Measurements from ENCODE around the gene CCNI.
"Not testable (repeated sequence)": the region's sequence is repeated elsewhere in the genome, so short reads cannot be mapped to it uniquely, and the experiment has no call there.

The CCNI gene

GRCh38 chr4:77080806-77081205 is 5.0 kb upstream of the CCNI start:
- DNase-seq = not testable (repeated sequence)

GRCh38 chr4:77079281-77079680 is 3.5 kb upstream of the CCNI start:
- DNase-seq = no peak

DNA sequence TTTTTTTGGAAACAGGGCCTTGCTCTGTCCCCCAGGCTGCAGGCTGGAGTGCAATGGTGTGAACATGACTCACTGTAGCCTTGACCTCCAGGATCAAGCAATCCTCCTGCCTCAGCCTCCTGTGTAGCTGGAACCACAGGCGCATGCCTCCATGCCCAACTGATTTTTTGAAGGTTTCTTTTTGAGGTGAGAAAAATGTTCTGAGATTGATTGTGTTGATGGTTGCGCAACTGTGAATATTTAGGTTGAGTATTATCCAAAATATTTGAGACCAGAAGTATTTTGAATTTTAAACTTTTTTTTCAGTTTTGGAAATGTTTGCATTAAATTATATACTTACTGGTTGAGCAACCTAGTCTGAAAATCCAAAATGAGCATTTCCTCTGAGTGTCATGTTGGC is 2.6 kb upstream of the CCNI start:
- DNase-seq = no peak

DNA sequence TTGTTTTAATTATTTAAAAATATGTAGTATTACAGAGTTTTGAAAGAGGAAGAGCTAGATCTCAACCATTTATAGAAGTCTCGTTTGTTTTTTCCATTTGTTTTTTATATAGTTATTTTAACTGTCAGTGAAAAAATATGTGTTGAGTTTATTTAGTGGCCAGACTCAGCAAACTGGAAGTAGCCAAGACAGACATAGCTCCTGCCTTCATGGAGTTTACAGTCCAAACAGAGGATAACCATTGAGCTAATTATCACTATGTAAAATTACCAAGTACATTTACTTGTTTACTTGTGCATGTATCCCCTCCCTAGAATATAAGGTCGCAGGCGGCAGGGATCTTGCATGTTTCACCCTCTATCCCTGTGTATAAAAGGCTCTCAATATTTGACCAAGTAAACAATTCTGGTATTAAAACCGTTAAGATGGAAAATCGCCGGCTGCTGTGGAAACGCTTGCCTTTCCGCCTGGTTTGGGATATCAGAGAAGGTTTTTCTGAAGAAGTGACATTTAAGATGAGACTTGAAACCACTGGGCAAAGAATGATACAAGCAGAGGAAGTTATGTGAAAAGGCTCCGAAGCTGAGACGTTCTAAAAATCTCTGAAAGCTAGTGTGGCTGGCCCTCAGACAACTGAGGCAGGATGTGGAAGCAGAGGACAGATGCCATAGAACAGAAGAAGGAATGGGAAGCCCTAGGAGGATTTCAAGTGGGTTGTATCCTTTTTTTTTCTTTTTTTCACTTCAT is 1.3 kb upstream of the CCNI start:
- DNase-seq = no peak

DNA sequence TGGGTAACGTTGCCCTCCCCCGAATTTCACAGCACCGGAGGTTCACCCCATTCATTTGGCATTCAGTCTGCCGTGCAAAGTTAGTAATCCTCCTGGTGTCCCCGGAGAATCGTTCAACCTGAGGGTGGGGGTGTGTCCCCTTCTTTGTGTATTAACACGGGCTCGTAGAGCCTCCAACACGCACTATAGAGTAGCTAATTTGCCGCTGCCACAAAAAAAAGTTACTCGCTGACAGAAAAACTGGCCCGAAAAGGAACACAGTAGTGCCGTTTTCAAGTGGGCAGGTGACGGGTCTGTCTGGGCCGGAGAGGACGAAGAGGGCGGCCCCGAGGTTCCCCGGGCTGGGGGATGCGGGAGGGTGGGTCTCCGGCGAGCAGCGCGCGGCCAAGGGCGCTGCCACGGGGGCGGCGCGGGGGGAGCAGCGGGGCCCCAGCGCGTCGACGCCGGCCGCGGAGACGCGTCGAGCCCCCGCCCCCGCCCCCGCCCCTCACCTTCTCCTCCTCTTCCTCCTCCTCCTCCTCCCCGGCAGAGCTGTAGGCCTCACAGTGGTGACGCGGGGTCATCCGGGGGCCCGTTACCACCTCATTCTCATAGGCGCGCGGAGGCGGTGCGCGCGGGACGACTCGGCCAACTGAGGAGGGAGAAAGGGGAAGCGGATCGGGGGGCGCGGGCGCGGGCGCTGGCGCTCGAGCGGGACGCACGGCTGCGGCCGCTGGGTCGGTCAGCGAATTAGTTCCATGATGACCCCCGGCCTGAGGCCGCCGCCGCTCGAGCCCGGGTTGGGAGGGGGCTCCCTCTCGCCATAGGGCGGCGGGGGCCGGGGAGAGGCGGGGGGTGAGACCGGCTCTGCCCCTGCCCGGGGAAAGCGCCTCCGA is 571 bp downstream of the CCNI start:
- DNase-seq = peak; percentile 85

DNA sequence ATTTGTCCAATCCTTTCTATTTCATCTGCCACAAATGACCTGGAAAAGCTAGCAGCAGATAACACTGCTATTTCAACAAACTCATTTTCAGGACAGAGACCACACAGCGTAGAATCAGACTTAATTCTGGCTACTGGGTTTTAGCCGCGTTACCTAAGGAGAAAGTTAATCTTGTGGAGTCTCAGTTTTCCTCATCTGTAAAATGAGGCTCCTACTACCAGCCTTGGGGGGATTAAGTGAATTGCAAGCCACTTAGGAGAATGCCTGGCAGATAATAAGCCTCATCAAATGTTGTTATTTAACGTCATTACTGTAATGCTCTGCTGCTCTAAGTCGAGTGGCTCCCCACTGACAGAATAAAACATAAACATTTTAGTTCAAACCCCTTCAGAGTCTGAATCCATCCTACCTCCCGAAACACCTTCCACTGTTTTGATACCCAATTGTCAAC is 1.4 kb downstream of the CCNI start:
- DNase-seq = no peak

DNA sequence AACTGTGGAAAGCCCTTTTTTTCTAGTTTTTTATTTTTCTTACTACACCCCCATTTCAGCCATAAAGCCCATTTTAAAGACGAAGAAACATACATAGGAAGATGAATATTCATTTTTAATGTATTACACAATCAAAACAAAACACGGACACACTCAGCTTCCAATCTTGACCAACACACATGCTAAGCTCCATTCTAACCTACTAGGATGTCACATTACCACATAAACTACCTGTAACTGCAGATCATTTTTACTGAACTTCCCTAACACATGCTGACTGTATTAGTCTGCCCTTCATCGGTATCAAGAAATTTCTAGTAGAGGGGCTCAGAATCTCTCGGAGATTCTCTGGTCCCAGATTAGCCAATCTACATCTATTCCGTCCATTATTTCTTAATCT is 1.8 kb downstream of the CCNI start:
- DNase-seq = no peak

- DNase-seq = no peak
Measured at GRCh38 chr4:77073106-77073809, 2.5 kb downstream of the CCNI start.

- no peak for DNase-seq
Measured at GRCh38 chr4:77072195-77072753, 3.5 kb downstream of the CCNI start.

GRCh38 chr4:77069514-77069913 is 6.3 kb downstream of the CCNI start:
- not testable (repeated sequence) for DNase-seq

- no peak for DNase-seq
Measured at GRCh38 chr4:77065382-77065781, 10.4 kb downstream of the CCNI start.

GRCh38 chr4:77062856-77063255 is 12.9 kb downstream of the CCNI start:
- DNase-seq = no peak

GRCh38 chr4:77052352-77052751 is 23.4 kb downstream of the CCNI start:
- DNase-seq = peak; percentile 86

DNA sequence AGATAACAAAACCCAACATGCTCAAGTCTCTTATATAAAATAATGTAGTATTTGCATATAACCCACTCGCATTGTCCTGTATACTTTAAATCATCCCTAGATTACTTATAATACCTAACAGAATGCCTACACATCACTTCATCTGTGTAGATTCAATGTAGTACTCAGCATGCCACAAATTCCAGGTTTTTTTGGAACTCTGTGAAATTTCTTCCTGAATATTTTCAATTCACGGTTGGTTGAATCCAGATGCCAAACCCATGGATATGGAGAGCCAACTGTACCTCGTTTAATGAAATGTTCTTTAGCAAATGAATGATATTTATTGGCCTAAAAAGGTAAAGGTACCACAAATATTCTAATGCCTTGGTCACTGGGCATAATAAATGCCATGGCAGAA is 24.8 kb downstream of the CCNI start:
- DNase-seq = no peak

DNA sequence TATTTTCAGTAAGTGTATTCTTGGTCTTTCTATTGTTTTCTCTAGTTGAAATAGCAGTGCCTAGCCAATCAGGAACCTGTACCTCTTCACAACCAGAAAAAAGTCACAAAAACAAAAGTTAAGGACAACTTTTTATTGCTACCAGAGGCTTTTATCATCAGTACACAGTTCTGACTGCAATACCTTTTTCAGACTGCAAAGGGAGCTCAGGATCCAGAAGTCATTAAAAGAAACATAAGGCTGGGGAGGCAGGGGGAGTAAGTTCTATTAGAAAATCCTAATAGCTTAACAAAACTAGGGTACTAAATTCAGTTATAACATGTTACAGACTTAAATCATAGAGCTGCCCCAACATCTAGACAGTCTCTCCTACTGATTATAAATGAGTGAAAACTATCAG is 28.8 kb downstream of the CCNI start:
- DNase-seq = peak; percentile 66

GRCh38 chr4:77045490-77045889 is 30.3 kb downstream of the CCNI start:
- DNase-seq = peak; percentile 25

GRCh38 chr4:77044461-77045150 is 31.2 kb downstream of the CCNI start:
- peak; percentile 79 for DNase-seq

DNA sequence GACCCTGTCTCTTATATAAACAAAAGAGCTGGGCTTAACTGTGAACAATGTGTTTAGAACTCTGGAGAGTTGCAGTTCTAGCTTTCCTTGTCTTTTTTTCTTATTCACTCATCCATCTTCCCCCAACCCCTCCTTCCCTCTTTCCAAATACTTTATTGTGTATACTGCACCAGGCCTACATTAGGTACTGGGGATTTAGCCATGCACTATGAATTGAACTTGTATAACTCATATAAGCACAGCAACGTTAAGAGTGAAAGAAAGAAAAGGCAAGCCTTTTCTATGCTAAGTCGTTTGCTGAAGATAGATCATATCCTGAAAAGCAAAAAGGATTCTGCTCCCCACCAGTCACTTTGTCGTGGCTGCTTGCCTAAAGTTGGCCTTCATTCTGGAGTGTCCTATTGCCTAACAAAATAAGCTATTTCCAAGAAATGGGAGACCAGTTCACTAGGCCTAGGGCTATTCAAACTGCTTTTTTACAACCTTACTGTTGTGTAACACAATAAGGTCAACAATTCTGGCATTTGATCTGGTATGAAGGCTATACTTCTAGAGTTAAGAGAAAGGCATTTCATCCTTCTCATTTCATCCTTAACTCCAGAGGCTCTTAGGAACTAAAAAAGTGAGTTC is 32.2 kb downstream of the CCNI start:
- DNase-seq = no peak

DNA sequence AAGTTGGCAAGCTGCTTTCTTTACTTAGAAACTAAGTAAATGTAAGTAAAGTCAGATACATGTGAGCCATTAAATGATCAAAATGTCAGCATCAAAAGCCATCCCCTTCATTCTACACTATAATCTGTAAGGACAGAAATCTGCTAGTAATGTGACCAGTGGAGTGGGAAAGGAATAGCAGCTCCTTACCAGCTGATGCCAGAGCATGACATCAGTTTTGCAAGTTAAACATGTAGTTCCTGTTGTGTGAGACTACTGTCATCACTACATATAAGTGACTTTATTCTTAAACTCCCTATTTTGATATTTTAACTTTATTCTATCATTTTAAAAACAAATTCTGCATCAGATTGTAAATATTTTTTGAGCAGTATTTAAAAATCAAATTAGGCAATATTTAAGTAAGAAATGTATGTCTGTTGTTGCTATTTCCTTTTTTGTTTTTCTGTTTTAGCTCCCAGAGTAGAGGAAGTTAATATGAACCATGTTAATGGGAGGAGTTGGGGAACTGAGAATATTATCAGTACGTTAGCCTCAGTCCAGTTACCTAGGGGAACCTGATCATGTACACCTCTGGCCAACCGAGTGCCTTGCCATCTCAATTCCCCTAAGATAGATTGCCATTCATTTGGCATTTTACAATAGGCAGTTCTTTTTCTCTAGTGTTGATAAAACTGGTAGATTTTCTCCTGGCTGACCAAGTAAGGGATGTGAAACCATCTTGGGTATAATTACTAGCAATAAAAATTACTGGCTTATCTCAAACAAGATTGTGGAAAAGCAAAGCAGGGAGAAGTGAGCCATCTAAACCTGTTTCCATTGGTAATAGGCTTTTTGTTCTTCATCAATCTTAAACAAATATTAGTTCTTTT is 34.7 kb downstream of the CCNI start:
- no peak for DNase-seq

- no peak for DNase-seq
Measured at GRCh38 chr4:77040270-77040669, 35.5 kb downstream of the CCNI start.

GRCh38 chr4:77039796-77040195 is 36.0 kb downstream of the CCNI start:
- DNase-seq = no peak

Measured in hematopoietic multipotent progenitor cell treated with erythropoietin and hydrocortisone succinate and interleukin-3 and kit ligand, for 6 days (in vitro differentiated cells).